Natural killer cell (primary cell): Measurements from ENCODE around the gene PSMB4. TPM values are rescaled to one million over a fixed set of nuclear protein-coding genes. Genes with fewer than 3 reads are reported as not detected.
"Not testable (repeated sequence)": the region's sequence is repeated elsewhere in the genome, so short reads cannot be mapped to it uniquely, and the experiment has no call there.

ENCODE experiments used
- ATAC-seq, 3 donors: fragments of 150-1000 bp in 2 of 3; fragments of 200-7000 bp in 1 of 3; cut with Tn5 transposase; 1 replicate in 1 of 3; 2 replicates in 2 of 3; pipeline ENCODE4 v1.10.0; 2021; ENCODE audit warnings: mild to moderate bottlenecking in 2 of 3, moderate library complexity in 2 of 3
- DNase-seq, 2 donors: peaks; one replicate each; pipeline versions ENCODE4 v3.0.0 to v3.0.0-alpha.2; 2013 to 2021; ENCODE audit warnings: mixed read lengths in 1 of 2
- H3K27ac ChIP-seq: one replicate; pipeline ENCODE4 v1.5.1; 2013; ENCODE audit warnings: mild to moderate bottlenecking, low read length
- H3K27me3 ChIP-seq: one replicate; pipeline ENCODE4 v1.6.1; 2013; ENCODE audit warnings: low read length; ENCODE audit not compliant: control insufficient read depth, insufficient read depth
- H3K36me3 ChIP-seq: one replicate; pipeline ENCODE4 v1.6.1; 2013; ENCODE audit warnings: low read length; ENCODE audit not compliant: control insufficient read depth, insufficient read depth
- H3K4me1 ChIP-seq: one replicate; pipeline ENCODE4 v1.6.1; 2013; ENCODE audit warnings: low read length; ENCODE audit not compliant: control insufficient read depth, insufficient read depth
- H3K4me3 ChIP-seq: one replicate; pipeline ENCODE4 v1.5.1; 2013; ENCODE audit warnings: low read length
- H3K9me3 ChIP-seq: one replicate; pipeline ENCODE4 v1.6.1; 2013; ENCODE audit warnings: low read length; ENCODE audit not compliant: control insufficient read depth, insufficient read depth
- H3K27ac Mint-ChIP-seq, 2 donors: one replicate each; pipeline ENCODE4 v1.8.0; 2022; ENCODE audit warnings: mild to moderate bottlenecking in 2 of 2, mixed read lengths in 2 of 2, moderate library complexity in 1 of 2
- H3K27me3 Mint-ChIP-seq, 2 donors: one replicate each; pipeline ENCODE4 v1.8.0; 2022; ENCODE audit warnings: low read depth in 2 of 2, mixed read lengths in 2 of 2
- H3K36me3 Mint-ChIP-seq: one replicate; pipeline ENCODE4 v1.8.0; 2022; ENCODE audit warnings: mixed read lengths
- H3K4me1 Mint-ChIP-seq, 2 donors: one replicate each; pipeline ENCODE4 v1.8.0; 2022; ENCODE audit warnings: mixed read lengths in 2 of 2
- H3K4me3 Mint-ChIP-seq: one replicate; pipeline ENCODE4 v1.8.0; 2022; ENCODE audit warnings: mild to moderate bottlenecking, moderate library complexity, mixed read lengths
- H3K9me3 Mint-ChIP-seq, 2 donors: one replicate each; pipeline ENCODE4 v1.8.0; 2022; ENCODE audit warnings: mixed read lengths in 2 of 2
- CTCF ChIP-seq: fragments of 200-600 bp; IDR thresholded peaks from one replicate; pipeline ENCODE4 v1.8.0; 2022; ENCODE audit warnings: antibody characterized with exemption
- WGBS: methylation state at CpG from one replicate; pipeline ENCODE4 v1.1.7; 2013; ENCODE audit warnings: missing lambda C conversion rate; ENCODE audit not compliant: insufficient coverage; 5-methylcytosine and 5-hydroxymethylcytosine counted together
- intact Hi-C: fragments of 100-400 bp; cut with micrococcal nuclease; formaldehyde crosslinking; loops from one replicate; pipeline ENCODE4 v1.14.2; 2022
- total RNA-seq, 4 donors: library from RNA; stranded (reverse); fragments of 120-200 nt in 1 of 4; gene quantifications; one replicate each; pipeline versions ENCODE4 v1.2.3 to v1.2.4, GENCODE V29; 2013 to 2022

The PSMB4 gene
- total RNA-seq, 3 donors from 2014 or later (not counting 1 experiment from before 2014, with no cell fraction given): 291 to 313 (median 297) TPM

- intact Hi-C loops: no loop called here
- ATAC-seq (no peak), DNase-seq (no peak)
- H3K36me3 ChIP-seq: peaks cover 12% of the 10 kb centered on the region
- H3K9me3 ChIP-seq: no peaks in the 10 kb centered on the region
- H3K27me3 ChIP-seq: no peaks in the 10 kb centered on the region
- H3K4me1 ChIP-seq: peaks cover 18% of the 10 kb centered on the region
- no peak overlapping the region for H3K4me3 ChIP-seq
- no peak overlapping the region for H3K4me3 Mint-ChIP-seq
- no peaks in the 10 kb centered on the region for H3K36me3 Mint-ChIP-seq
- no peaks in the 10 kb centered on the region for H3K9me3 Mint-ChIP-seq
- H3K4me1 Mint-ChIP-seq: peaks cover 32 to 38% of the 10 kb centered on the region in 2 donors
- H3K27ac Mint-ChIP-seq: no peak overlapping the region
- H3K27ac ChIP-seq: no peak overlapping the region
- TF ChIP-seq CTCF: no peak
- no peaks in the 10 kb centered on the region for H3K27me3 Mint-ChIP-seq
- WGBS: 95% methylated on average over 3 of the region's 3 CpGs
These were observed 35.8 kb downstream of the PSMB4 start for GRCh38 chr1:151435174-151435573.

GRCh38 chr1:151436985-151437384 is 37.6 kb downstream of the PSMB4 start:
- Mint-ChIP-seq H3K27ac (peak overlapping the region; percentile 42 to 51), H3K27me3 (no peaks in the 10 kb centered on the region), H3K4me1 (peaks cover 46 to 48% of the 10 kb centered on the region in 2 donors), H3K4me3 (peak overlapping the region; percentile 50), H3K9me3 (no peaks in the 10 kb centered on the region), H3K36me3 (peaks cover 15% of the 10 kb centered on the region)
- Histone ChIP-seq H3K27me3 (no peaks in the 10 kb centered on the region), H3K9me3 (no peaks in the 10 kb centered on the region), H3K27ac (no peak overlapping the region), H3K36me3 (peaks cover 16% of the 10 kb centered on the region), H3K4me1 (peaks cover 18% of the 10 kb centered on the region), H3K4me3 (no peak overlapping the region)
- peak; percentile 57 to 86 (median 84) for ATAC-seq
- intact Hi-C loops: no loop called here
- DNase-seq: peak in 1 of 2 donors; percentile 51
- no peak for TF ChIP-seq CTCF
- 33% methylated on average over 4 of the region's 6 CpGs for WGBS

- peak overlapping the region; percentile 37 for H3K4me3 Mint-ChIP-seq
- H3K27ac ChIP-seq, H3K27me3 Mint-ChIP-seq, H3K27me3 ChIP-seq, H3K9me3 ChIP-seq, intact Hi-C loops, H3K9me3 Mint-ChIP-seq, H3K4me3 ChIP-seq, DNase-seq: not testable (repeated sequence)
- peaks cover 15% of the 10 kb centered on the region for H3K36me3 Mint-ChIP-seq
- 41% methylated on average over 7 of the region's 8 CpGs for WGBS
- peaks cover 46 to 48% of the 10 kb centered on the region in 2 donors for H3K4me1 Mint-ChIP-seq
- Histone ChIP-seq H3K36me3 (peaks cover 16% of the 10 kb centered on the region), H3K4me1 (peaks cover 18% of the 10 kb centered on the region)
- ATAC-seq: peak in 2 of 3 donors; percentile 40 to 43
- peak overlapping the region; percentile 42 to 51 for H3K27ac Mint-ChIP-seq
These were observed 38.0 kb downstream of the PSMB4 start for GRCh38 chr1:151437396-151437795.

- DNase-seq: peak; percentile 48 to 87
- H3K4me1 Mint-ChIP-seq: peaks cover 24 to 25% of the 10 kb centered on the region in 2 donors
- peaks cover 15% of the 10 kb centered on the region for H3K36me3 Mint-ChIP-seq
- H3K27me3 ChIP-seq: no peaks in the 10 kb centered on the region
- no peak overlapping the region for H3K4me3 ChIP-seq
- peak; percentile 82 for TF ChIP-seq CTCF
- H3K9me3 ChIP-seq: no peaks in the 10 kb centered on the region
- no peak overlapping the region for H3K27ac Mint-ChIP-seq
- H3K4me3 Mint-ChIP-seq: no peak overlapping the region
- intact Hi-C loops: loop anchor here (2.0 to 10.0 kb wide), 4 partner anchors 88 to 393 kb away; no protein-coding TSS in a partner anchor
- no peak overlapping the region for H3K27ac ChIP-seq
- ATAC-seq: peak; percentile 97 to 100 (median 98)
- 63% methylated on average over 3 of the region's 4 CpGs for WGBS
- H3K36me3 ChIP-seq: peaks cover 12% of the 10 kb centered on the region
- no peaks in the 10 kb centered on the region for H3K4me1 ChIP-seq
- H3K9me3 Mint-ChIP-seq: no peaks in the 10 kb centered on the region
- H3K27me3 Mint-ChIP-seq: no peaks in the 10 kb centered on the region
These were observed 44.7 kb downstream of the PSMB4 start for GRCh38 chr1:151443846-151444782.
